ENCODE measurements around the gene PAM16. TPM values are rescaled to one million over a fixed set of nuclear protein-coding genes. Genes with fewer than 3 reads are reported as not detected.

PAM16 gene
- total and polyA plus RNA-seq, 9 of the 15 experiments (the other 6 are each of a cell fraction or from before 2014, with no cell fraction given): 38.7 to 273 (median 79.3) TPM

DNA sequence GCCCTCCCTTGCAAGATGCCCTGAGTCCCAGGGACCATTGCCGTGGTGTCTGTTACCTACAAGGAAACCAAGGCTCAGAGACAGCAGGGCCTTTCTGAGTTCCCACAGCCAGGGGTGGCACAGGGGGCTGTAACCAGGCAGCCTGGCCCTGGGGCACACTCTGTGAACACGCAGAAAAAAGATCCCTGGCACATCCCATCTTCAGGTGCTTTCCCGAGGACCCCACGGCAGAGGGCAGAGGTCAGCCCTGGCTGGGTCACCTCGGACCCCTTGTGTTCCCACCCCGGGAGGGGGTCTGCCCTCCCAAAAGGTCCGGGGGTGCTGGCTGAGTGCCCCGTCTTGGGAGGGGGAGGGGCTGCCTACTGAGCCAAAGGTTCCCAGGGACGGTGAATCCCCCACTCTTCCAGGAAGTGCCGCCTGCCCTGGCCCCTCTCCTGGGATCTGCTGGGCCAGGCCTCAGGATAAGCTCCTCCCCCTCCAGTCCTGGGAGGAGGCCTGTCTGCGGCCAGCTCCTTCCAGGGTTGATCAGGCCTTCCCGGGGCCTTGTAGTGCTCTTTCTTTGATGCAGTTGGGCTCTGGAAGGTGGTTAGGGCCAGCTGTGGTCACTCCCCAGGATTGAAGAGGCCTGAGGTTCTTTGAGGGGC is 27.2 kb downstream of the PAM16 start (continued):
- TF ChIP-seq, protein P1, sequence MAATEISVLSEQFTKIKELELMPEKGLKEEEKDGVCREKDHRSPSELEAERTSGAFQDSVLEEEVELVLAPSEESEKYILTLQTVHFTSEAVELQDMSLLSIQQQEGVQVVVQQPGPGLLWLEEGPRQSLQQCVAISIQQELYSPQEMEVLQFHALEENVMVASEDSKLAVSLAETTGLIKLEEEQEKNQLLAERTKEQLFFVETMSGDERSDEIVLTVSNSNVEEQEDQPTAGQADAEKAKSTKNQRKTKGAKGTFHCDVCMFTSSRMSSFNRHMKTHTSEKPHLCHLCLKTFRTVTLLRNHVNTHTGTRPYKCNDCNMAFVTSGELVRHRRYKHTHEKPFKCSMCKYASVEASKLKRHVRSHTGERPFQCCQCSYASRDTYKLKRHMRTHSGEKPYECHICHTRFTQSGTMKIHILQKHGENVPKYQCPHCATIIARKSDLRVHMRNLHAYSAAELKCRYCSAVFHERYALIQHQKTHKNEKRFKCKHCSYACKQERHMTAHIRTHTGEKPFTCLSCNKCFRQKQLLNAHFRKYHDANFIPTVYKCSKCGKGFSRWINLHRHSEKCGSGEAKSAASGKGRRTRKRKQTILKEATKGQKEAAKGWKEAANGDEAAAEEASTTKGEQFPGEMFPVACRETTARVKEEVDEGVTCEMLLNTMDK (IDR thresholded peaks at IDR 0.05; ENCODE audit: borderline replicate concordance, insufficient read depth, low read depth, low read length, poor library complexity, severe bottlenecking): no peak
- TF ChIP-seq HDAC8 (tag; IDR thresholded peaks at IDR 0.05): no peak

DNA sequence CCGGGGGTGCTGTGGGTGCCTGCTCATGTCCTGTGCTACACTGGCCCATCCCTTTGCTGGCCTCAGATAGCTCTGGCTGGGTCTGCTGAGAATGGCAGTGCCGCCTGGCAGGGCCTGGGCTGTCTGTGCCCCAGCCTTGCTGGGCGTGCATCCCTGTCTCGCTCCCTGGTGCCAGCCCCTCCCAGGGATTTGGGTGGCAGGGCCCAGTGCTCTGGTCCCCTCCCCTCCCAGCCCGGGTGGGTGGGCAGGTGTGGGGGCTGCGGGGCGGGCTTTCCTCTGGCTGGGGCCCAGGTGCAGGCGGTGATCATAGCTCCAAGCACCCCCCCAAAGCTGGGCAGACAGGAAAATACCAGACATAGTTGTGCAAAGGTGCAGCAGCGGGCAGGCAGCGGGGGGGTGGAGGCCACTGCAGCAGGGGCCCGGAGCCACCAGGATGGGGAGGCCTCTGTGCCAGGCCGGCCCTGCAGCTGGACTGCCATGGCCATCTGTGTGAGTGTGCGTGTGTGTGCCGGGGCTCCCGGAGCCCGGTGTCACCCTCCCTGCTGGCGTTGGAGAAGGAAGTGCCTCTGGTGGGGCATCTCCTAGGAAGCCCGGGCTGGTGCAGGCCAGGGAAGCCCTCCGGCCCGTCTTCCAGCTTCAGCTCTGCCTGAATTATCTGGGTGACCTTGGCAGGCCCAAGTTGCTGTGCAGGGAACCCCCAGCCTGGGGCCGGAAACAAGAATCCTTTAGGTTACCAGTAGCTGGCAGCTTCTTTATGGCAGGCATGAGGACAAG is 27.9 kb downstream of the PAM16 start:
- Histone ChIP-seq H3K9ac (ENCODE audit: insufficient read depth in 1 of 2, low read depth in 2 of 2, low read length in 2 of 2) (0 out of 4 replicates have a peak overlapping the region, but pooled peaks of 1 of the 2 experiments have one; percentile 45), H3K9me1 (ENCODE audit: control insufficient read depth, insufficient read depth, low read length) (no peaks in the 10 kb centered on the region), H3K27ac (ENCODE audit: extremely low read depth, low read depth, low read length) (no peak overlapping the region), H3K9me3 (replicated peaks; ENCODE audit: control insufficient read depth, insufficient read depth, low read depth, low read length) (no peaks in the 10 kb centered on the region), H3K4me1 (replicated peaks in 1 of 2; ENCODE audit: control insufficient read depth in 2 of 2, insufficient read depth in 2 of 2, low read length in 2 of 2) (peaks cover 5 to 84% of the 10 kb centered on the region in 2 experiments), H3K4me3 (no peak overlapping the region), H2AFZ (ENCODE audit: low read depth, low read length) (no peak overlapping the region), H3K27me3 (ENCODE audit: control insufficient read depth in 2 of 2, insufficient read depth in 2 of 2, low read length in 2 of 2) (no peaks in the 10 kb centered on the region), H3K79me2 (ENCODE audit: control insufficient read depth, insufficient read depth, low read length) (peaks cover 14% of the 10 kb centered on the region; the same call in 2 of the 3 replicates), H3K36me3 (ENCODE audit: control insufficient read depth, insufficient read depth, low read length) (no peaks in the 10 kb centered on the region), H4K20me1 (replicated peaks; ENCODE audit: control insufficient read depth, insufficient read depth, low read length) (peaks cover 9% of the 10 kb centered on the region), H3K4me2 (ENCODE audit: insufficient read depth, low read length) (no peak overlapping the region)
- ChIA-PET POLR2A (interaction anchor here (0.6 to 1.1 kb wide), 3 partner anchors 15 to 55 kb away, joined by 3 read pairs; no protein-coding TSS in a partner anchor), CTCF (ENCODE audit: low intra/inter-chr PET ratio) (no interaction called here)
- no TSS peak for BruUV-seq (replicated peaks)
- FAIRE-seq: no peak
- 78% methylated on average over 12 of the region's 21 CpGs for WGBS (ENCODE audit: insufficient coverage, low coverage, missing lambda C conversion rate)
- ATAC-seq: no peak
- in situ Hi-C loops (cut with MboI): loop anchor here (10.0 kb wide), 2 partner anchors 118 to 338 kb away; no protein-coding TSS in a partner anchor
- DNase-seq (ENCODE audit: extremely low read depth in 1 of 4, low spot score in 3 of 4): no peak
- intact Hi-C loops (cut with micrococcal nuclease): no loop called here
- TF ChIP-seq CEBPB (tag; IDR thresholded peaks at IDR 0.05) (no peak), ZNF175 (CRISPR knock-in tag; IDR thresholded peaks at IDR 0.05; ENCODE audit: low read depth) (no peak), POLR3A (IDR thresholded peaks at IDR 0.05; ENCODE audit: borderline replicate concordance, extremely low read depth, insufficient read depth, insufficient read length) (no peak), GABPA (tag; conservative IDR thresholded peaks at IDR 0.05; ENCODE audit: low read depth) (no peak), XRCC3 (IDR thresholded peaks at IDR 0.05) (no peak), ZKSCAN3 (CRISPR knock-in tag; IDR thresholded peaks at IDR 0.05) (no peak)
- TF ChIP-seq, protein P2, sequence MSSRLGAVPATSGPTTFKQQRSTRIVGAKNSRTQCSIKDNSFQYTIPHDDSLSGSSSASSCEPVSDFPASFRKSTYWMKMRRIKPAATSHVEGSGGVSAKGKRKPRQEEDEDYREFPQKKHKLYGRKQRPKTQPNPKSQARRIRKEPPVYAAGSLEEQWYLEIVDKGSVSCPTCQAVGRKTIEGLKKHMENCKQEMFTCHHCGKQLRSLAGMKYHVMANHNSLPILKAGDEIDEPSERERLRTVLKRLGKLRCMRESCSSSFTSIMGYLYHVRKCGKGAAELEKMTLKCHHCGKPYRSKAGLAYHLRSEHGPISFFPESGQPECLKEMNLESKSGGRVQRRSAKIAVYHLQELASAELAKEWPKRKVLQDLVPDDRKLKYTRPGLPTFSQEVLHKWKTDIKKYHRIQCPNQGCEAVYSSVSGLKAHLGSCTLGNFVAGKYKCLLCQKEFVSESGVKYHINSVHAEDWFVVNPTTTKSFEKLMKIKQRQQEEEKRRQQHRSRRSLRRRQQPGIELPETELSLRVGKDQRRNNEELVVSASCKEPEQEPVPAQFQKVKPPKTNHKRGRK (tag; IDR thresholded peaks at IDR 0.05): no peak
- TF ChIP-seq, protein P3, sequence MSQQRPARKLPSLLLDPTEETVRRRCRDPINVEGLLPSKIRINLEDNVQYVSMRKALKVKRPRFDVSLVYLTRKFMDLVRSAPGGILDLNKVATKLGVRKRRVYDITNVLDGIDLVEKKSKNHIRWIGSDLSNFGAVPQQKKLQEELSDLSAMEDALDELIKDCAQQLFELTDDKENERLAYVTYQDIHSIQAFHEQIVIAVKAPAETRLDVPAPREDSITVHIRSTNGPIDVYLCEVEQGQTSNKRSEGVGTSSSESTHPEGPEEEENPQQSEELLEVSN (IDR thresholded peaks at IDR 0.05; ENCODE audit: borderline replicate concordance in 1 of 2, extremely low read depth in 1 of 2, insufficient read depth in 1 of 2, insufficient read length in 1 of 2, low read depth in 1 of 2, low read length in 1 of 2, poor library complexity in 1 of 2, severe bottlenecking in 1 of 2): no peak
- TF ChIP-seq, protein P4, sequence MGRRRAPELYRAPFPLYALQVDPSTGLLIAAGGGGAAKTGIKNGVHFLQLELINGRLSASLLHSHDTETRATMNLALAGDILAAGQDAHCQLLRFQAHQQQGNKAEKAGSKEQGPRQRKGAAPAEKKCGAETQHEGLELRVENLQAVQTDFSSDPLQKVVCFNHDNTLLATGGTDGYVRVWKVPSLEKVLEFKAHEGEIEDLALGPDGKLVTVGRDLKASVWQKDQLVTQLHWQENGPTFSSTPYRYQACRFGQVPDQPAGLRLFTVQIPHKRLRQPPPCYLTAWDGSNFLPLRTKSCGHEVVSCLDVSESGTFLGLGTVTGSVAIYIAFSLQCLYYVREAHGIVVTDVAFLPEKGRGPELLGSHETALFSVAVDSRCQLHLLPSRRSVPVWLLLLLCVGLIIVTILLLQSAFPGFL (CRISPR knock-in tag; IDR thresholded peaks at IDR 0.05): no peak

All from K562 (cell line).